Superior temporal gyrus (tissue), 1 donor: ENCODE results near the gene CDH4.

ENCODE experiments used
- DNase-seq: peaks from one replicate; pipeline ENCODE4 v3.0.0-alpha.2; 2016; ENCODE audit errors: extremely low spot score

The CDH4 gene

GRCh38 chr20:61555566-61555965, 303.5 kb downstream of the CDH4 start:
- no peak for DNase-seq

GRCh38 chr20:61556111-61556510, 304.1 kb downstream of the CDH4 start:
- DNase-seq, result no peak

- no peak for DNase-seq
Measured at GRCh38 chr20:61556673-61557072, 304.6 kb downstream of the CDH4 start.

GRCh38 chr20:61557621-61558020, 305.6 kb downstream of the CDH4 start:
- no peak for DNase-seq

GRCh38 chr20:61558726-61559125, 306.7 kb downstream of the CDH4 start:
- no peak for DNase-seq

- DNase-seq, result no peak
Measured at GRCh38 chr20:61559706-61560315, 307.8 kb downstream of the CDH4 start.

GRCh38 chr20:61560361-61560853, 308.3 kb downstream of the CDH4 start:
- DNase-seq, result no peak

- DNase-seq, result no peak
Measured at GRCh38 chr20:61561111-61561830, 309.2 kb downstream of the CDH4 start.

- DNase-seq, result no peak
Measured at GRCh38 chr20:61562491-61562890, 310.4 kb downstream of the CDH4 start.

GRCh38 chr20:61562897-61563504, 310.9 kb downstream of the CDH4 start:
- no peak for DNase-seq

GRCh38 chr20:61564628-61565027, 312.6 kb downstream of the CDH4 start:
- DNase-seq, result no peak

- no peak for DNase-seq
Measured at GRCh38 chr20:61565791-61566190, 313.7 kb downstream of the CDH4 start.

GRCh38 chr20:61566691-61567090, 314.6 kb downstream of the CDH4 start:
- no peak for DNase-seq

- DNase-seq, result no peak
Measured at GRCh38 chr20:61567204-61567603, 315.1 kb downstream of the CDH4 start.

- DNase-seq, result no peak
Measured at GRCh38 chr20:61569825-61570224, 317.8 kb downstream of the CDH4 start.

- no peak for DNase-seq
Measured at GRCh38 chr20:61570646-61571195, 318.7 kb downstream of the CDH4 start.

- DNase-seq, result no peak
Measured at GRCh38 chr20:61571221-61571620, 319.2 kb downstream of the CDH4 start.

GRCh38 chr20:61571916-61572711, 320.1 kb downstream of the CDH4 start:
- DNase-seq, result no peak

- no peak for DNase-seq
Measured at GRCh38 chr20:61572789-61573188, 320.7 kb downstream of the CDH4 start.

GRCh38 chr20:61573415-61574305, 321.6 kb downstream of the CDH4 start:
- DNase-seq, result no peak
